ENCODE data around the gene STAG3. TPM values are rescaled to one million over a fixed set of nuclear protein-coding genes. Genes with fewer than 3 reads are reported as not detected.
A peak's percentile ranks its signal among the peaks of the same experiment; 100 is the strongest.

The STAG3 gene
- total RNA-seq, 2 donors from 2014 or later, result 4.0 to 4.8 TPM

GRCh38 chr7:100159099-100159623 lies 18.6 kb upstream of the STAG3 start:
- H3K27me3 Mint-ChIP-seq, result no peaks in the 10 kb centered on the region
- H3K27ac Mint-ChIP-seq, result peak overlapping the region; percentile 16
- H3K4me3 Mint-ChIP-seq, result peak overlapping the region; percentile 79
- no peak for DNase-seq
- H3K4me1 Mint-ChIP-seq, result peaks cover 29% of the 10 kb centered on the region
- no peak for ATAC-seq
- no peaks in the 10 kb centered on the region for H3K9me3 ChIP-seq (ENCODE audit: control insufficient read depth, low read length, poor library complexity, severe bottlenecking)
- no peaks in the 10 kb centered on the region for H3K36me3 Mint-ChIP-seq (ENCODE audit: low read depth)

GRCh38 chr7:100160067-100160466 lies 17.7 kb upstream of the STAG3 start:
- no peaks in the 10 kb centered on the region for H3K9me3 ChIP-seq (ENCODE audit: control insufficient read depth, low read length, poor library complexity, severe bottlenecking)
- Mint-ChIP-seq H3K36me3 (ENCODE audit: low read depth) (no peaks in the 10 kb centered on the region), H3K4me3 (no peak overlapping the region), H3K27ac (no peak overlapping the region), H3K27me3 (no peaks in the 10 kb centered on the region), H3K4me1 (peaks cover 30% of the 10 kb centered on the region)
- ATAC-seq, result no peak
- DNase-seq, result no peak

- H3K27me3 Mint-ChIP-seq, result peaks cover 6% of the 10 kb centered on the region
- peak overlapping the region; percentile 85 for H3K27ac Mint-ChIP-seq
- ATAC-seq, result peak; percentile 11
- DNase-seq, result no peak
- no peaks in the 10 kb centered on the region for H3K36me3 Mint-ChIP-seq (ENCODE audit: low read depth)
- peaks cover 45% of the 10 kb centered on the region for H3K4me1 Mint-ChIP-seq
- peak overlapping the region; percentile 76 for H3K4me3 Mint-ChIP-seq
- no peaks in the 10 kb centered on the region for H3K9me3 ChIP-seq (ENCODE audit: control insufficient read depth, low read length, poor library complexity, severe bottlenecking)
These were observed 14.6 kb upstream of the STAG3 start for GRCh38 chr7:100163006-100163531.

GRCh38 chr7:100163871-100164270 lies 13.8 kb upstream of the STAG3 start:
- Mint-ChIP-seq H3K27ac (peak overlapping the region; percentile 85), H3K27me3 (peaks cover 6% of the 10 kb centered on the region), H3K36me3 (ENCODE audit: low read depth) (no peaks in the 10 kb centered on the region), H3K4me3 (peak overlapping the region; percentile 76), H3K4me1 (peaks cover 53% of the 10 kb centered on the region)
- H3K9me3 ChIP-seq (ENCODE audit: control insufficient read depth, low read length, poor library complexity, severe bottlenecking), result no peaks in the 10 kb centered on the region
- DNase-seq (no peak), ATAC-seq (no peak)

- ATAC-seq (peak; percentile 73), DNase-seq (no peak)
- Mint-ChIP-seq H3K4me1 (peaks cover 60% of the 10 kb centered on the region), H3K4me3 (peak overlapping the region; percentile 94), H3K27me3 (peaks cover 10% of the 10 kb centered on the region), H3K27ac (peak overlapping the region; percentile 92), H3K36me3 (ENCODE audit: low read depth) (peaks cover 5% of the 10 kb centered on the region)
- H3K9me3 ChIP-seq (ENCODE audit: control insufficient read depth, low read length, poor library complexity, severe bottlenecking), result no peaks in the 10 kb centered on the region
These were observed 11.3 kb upstream of the STAG3 start for GRCh38 chr7:100166317-100166940.

- ATAC-seq (no peak), DNase-seq (no peak)
- Mint-ChIP-seq H3K27ac (peak overlapping the region; percentile 92), H3K4me1 (peaks cover 59% of the 10 kb centered on the region), H3K4me3 (peak overlapping the region; percentile 94), H3K36me3 (ENCODE audit: low read depth) (peaks cover 5% of the 10 kb centered on the region), H3K27me3 (peaks cover 10% of the 10 kb centered on the region)
- H3K9me3 ChIP-seq (ENCODE audit: control insufficient read depth, low read length, poor library complexity, severe bottlenecking), result no peaks in the 10 kb centered on the region
These were observed 10.5 kb upstream of the STAG3 start for GRCh38 chr7:100166970-100167911.

- Mint-ChIP-seq H3K4me3 (peak overlapping the region; percentile 94), H3K27ac (peak overlapping the region; percentile 92), H3K27me3 (peaks cover 10% of the 10 kb centered on the region), H3K4me1 (peaks cover 56% of the 10 kb centered on the region), H3K36me3 (ENCODE audit: low read depth) (peaks cover 5% of the 10 kb centered on the region)
- ATAC-seq (peak; percentile 10), DNase-seq (no peak)
- H3K9me3 ChIP-seq (ENCODE audit: control insufficient read depth, low read length, poor library complexity, severe bottlenecking), result no peaks in the 10 kb centered on the region
These were observed 9.8 kb upstream of the STAG3 start for GRCh38 chr7:100167912-100168323.

DNA sequence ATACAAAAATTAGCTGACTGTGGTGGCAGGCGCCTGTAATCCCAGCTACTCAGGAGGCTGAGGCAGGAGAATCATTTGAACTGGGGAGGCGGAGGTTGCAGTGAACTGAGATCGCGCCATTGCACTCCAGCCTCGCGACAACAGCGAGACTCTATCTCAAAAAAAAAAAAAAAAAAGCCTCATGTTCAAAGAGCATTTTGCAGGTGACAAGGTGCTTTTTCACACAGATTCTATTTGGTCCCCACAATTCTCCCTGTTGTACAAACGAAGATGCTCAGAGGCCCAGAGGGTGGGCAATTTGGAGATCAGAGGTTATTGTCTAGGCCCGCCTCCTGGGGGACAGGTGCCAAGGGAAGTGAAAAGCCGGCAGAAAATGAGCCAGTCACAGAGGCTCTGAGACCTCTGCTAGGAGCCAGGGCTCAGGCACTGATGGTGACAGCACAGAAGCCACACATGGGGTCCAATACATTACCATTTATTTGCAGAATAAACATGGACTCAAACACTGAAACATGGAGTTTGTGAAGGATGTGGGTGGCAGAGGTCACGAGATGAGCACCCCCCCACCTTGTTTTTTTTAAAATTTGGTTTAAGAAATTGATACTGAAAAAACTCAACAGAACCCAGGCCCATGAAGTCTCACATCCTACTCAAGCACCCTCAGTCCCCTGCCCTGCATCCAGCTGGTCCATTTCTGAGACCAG lies 8.4 kb upstream of the STAG3 start:
- ATAC-seq, result no peak
- no peaks in the 10 kb centered on the region for H3K9me3 ChIP-seq (ENCODE audit: control insufficient read depth, low read length, poor library complexity, severe bottlenecking)
- no peak for DNase-seq
- H3K4me3 Mint-ChIP-seq, result peak overlapping the region; percentile 94
- H3K36me3 Mint-ChIP-seq (ENCODE audit: low read depth), result peaks cover 5% of the 10 kb centered on the region
- H3K4me1 Mint-ChIP-seq, result peaks cover 48% of the 10 kb centered on the region
- peak overlapping the region; percentile 92 for H3K27ac Mint-ChIP-seq
- H3K27me3 Mint-ChIP-seq, result peaks cover 10% of the 10 kb centered on the region

- Mint-ChIP-seq H3K4me3 (peak overlapping the region; percentile 91), H3K4me1 (peaks cover 52% of the 10 kb centered on the region), H3K27ac (peak overlapping the region; percentile 61), H3K36me3 (ENCODE audit: low read depth) (peaks cover 5% of the 10 kb centered on the region), H3K27me3 (peaks cover 10% of the 10 kb centered on the region)
- no peaks in the 10 kb centered on the region for H3K9me3 ChIP-seq (ENCODE audit: control insufficient read depth, low read length, poor library complexity, severe bottlenecking)
- ATAC-seq, result no peak
- DNase-seq, result no peak
These were observed 7.4 kb upstream of the STAG3 start for GRCh38 chr7:100170101-100170897.

GRCh38 chr7:100171087-100171681 lies 6.5 kb upstream of the STAG3 start:
- H3K9me3 ChIP-seq (ENCODE audit: control insufficient read depth, low read length, poor library complexity, severe bottlenecking), result no peaks in the 10 kb centered on the region
- peaks cover 10% of the 10 kb centered on the region for H3K27me3 Mint-ChIP-seq
- H3K4me1 Mint-ChIP-seq, result peaks cover 53% of the 10 kb centered on the region
- H3K4me3 Mint-ChIP-seq, result peak overlapping the region; percentile 91
- H3K27ac Mint-ChIP-seq, result peak overlapping the region; percentile 61
- peak; percentile 35 for ATAC-seq
- DNase-seq, result peak in 2 of 3 donors; percentile 47 to 48
- H3K36me3 Mint-ChIP-seq (ENCODE audit: low read depth), result peaks cover 5% of the 10 kb centered on the region

- Mint-ChIP-seq H3K4me3 (peak overlapping the region; percentile 90), H3K36me3 (ENCODE audit: low read depth) (peaks cover 5% of the 10 kb centered on the region), H3K27me3 (peaks cover 5% of the 10 kb centered on the region), H3K4me1 (peaks cover 52% of the 10 kb centered on the region), H3K27ac (no peak overlapping the region)
- peak; percentile 29 for ATAC-seq
- no peaks in the 10 kb centered on the region for H3K9me3 ChIP-seq (ENCODE audit: control insufficient read depth, low read length, poor library complexity, severe bottlenecking)
- DNase-seq, result no peak
These were observed 5.9 kb upstream of the STAG3 start for GRCh38 chr7:100171840-100172239.

Data from T-helper 17 cell (primary cell).